Measurements from ENCODE around the gene PARK7. TPM values are rescaled to one million over a fixed set of nuclear protein-coding genes. Genes with fewer than 3 reads are reported as not detected.
"Not testable (repeated sequence)": the region's sequence is repeated elsewhere in the genome, so short reads cannot be mapped to it uniquely, and the experiment has no call there.

The PARK7 gene
- total RNA-seq, 2 experiments from 2014 or later, result 261 to 275 TPM

GRCh38 chr1:7930645-7931445 lies 30.7 kb upstream of the PARK7 start:
- Mint-ChIP-seq H3K4me1 (peaks cover 32% of the 10 kb centered on the region), H3K36me3 (ENCODE audit: low read depth) (no peaks in the 10 kb centered on the region), H3K27me3 (peaks cover 1% of the 10 kb centered on the region), H3K9me3 (no peaks in the 10 kb centered on the region), H3K27ac (peak overlapping the region; percentile 88), H3K4me3 (peak overlapping the region; percentile 48)
- DNase-seq, result no peak
- ChIA-PET CTCF (interaction anchor here (1.2 to 2.8 kb wide), 4 partner anchors 10 to 18 kb away, joined by 4 to 13 read pairs (median 7); partner anchors contain the start of gene TNFRSF9), POLR2A (interaction anchor here (0.6 to 3.2 kb wide), 10 partner anchors 10 to 166 kb away, joined by 4 to 28 read pairs (median 5); partner anchors contain the start of genes PARK7 and TNFRSF9)

GRCh38 chr1:7931446-7931812 lies 30.1 kb upstream of the PARK7 start:
- H3K4me1 Mint-ChIP-seq, result peaks cover 32% of the 10 kb centered on the region
- no peak for DNase-seq
- H3K27ac Mint-ChIP-seq, result peak overlapping the region; percentile 88
- H3K36me3 Mint-ChIP-seq (ENCODE audit: low read depth), result no peaks in the 10 kb centered on the region
- H3K4me3 Mint-ChIP-seq, result peak overlapping the region; percentile 48
- ChIA-PET POLR2A (interaction anchor here (0.9 to 3.2 kb wide), 8 partner anchors 9 to 165 kb away, joined by 3 to 28 read pairs (median 5); partner anchors contain the start of genes PARK7 and TNFRSF9), CTCF (interaction anchor here (1.2 to 2.8 kb wide), 4 partner anchors 9 to 18 kb away, joined by 4 to 13 read pairs (median 7); partner anchors contain the start of gene TNFRSF9)
- peaks cover 1% of the 10 kb centered on the region for H3K27me3 Mint-ChIP-seq
- H3K9me3 Mint-ChIP-seq, result no peaks in the 10 kb centered on the region

GRCh38 chr1:7932524-7933138 lies 28.9 kb upstream of the PARK7 start:
- H3K27me3 Mint-ChIP-seq, result peaks cover 1% of the 10 kb centered on the region
- H3K4me1 Mint-ChIP-seq, result peaks cover 35% of the 10 kb centered on the region
- POLR2A ChIA-PET, result interaction anchor here (0.7 to 3.2 kb wide), 3 partner anchors 10 to 16 kb away, joined by 3 to 28 read pairs (median 3); no protein-coding TSS in a partner anchor
- CTCF ChIA-PET, result interaction anchor here (0.7 to 1.0 kb wide), 2 partner anchors 10 to 11 kb away, joined by 4 read pairs; no protein-coding TSS in a partner anchor
- no peaks in the 10 kb centered on the region for H3K36me3 Mint-ChIP-seq (ENCODE audit: low read depth)
- no peak for DNase-seq
- H3K27ac Mint-ChIP-seq, result no peak overlapping the region
- H3K9me3 Mint-ChIP-seq, result no peaks in the 10 kb centered on the region
- H3K4me3 Mint-ChIP-seq, result no peak overlapping the region

- Mint-ChIP-seq H3K27ac (no peak overlapping the region), H3K9me3 (no peaks in the 10 kb centered on the region), H3K4me1 (peaks cover 43% of the 10 kb centered on the region), H3K36me3 (ENCODE audit: low read depth) (no peaks in the 10 kb centered on the region), H3K4me3 (no peak overlapping the region), H3K27me3 (peaks cover 14% of the 10 kb centered on the region)
- CTCF ChIA-PET, result interaction anchor here (1.0 kb wide), 1 partner anchor 11 kb away, joined by 3 read pairs; no protein-coding TSS in a partner anchor
- DNase-seq, result no peak
- POLR2A ChIA-PET, result no interaction called here
Measured at GRCh38 chr1:7938070-7938469, 23.4 kb upstream of the PARK7 start.

- POLR2A ChIA-PET, result interaction anchor here (0.6 to 2.7 kb wide), 6 partner anchors 9 to 876 kb away, joined by 3 to 25 read pairs (median 5); partner anchors contain the start of gene PARK7
- no peaks in the 10 kb centered on the region for H3K36me3 Mint-ChIP-seq (ENCODE audit: low read depth)
- peak overlapping the region; percentile 70 for H3K4me3 Mint-ChIP-seq
- no peak overlapping the region for H3K27ac Mint-ChIP-seq
- peaks cover 47% of the 10 kb centered on the region for H3K4me1 Mint-ChIP-seq
- H3K9me3 Mint-ChIP-seq, result no peaks in the 10 kb centered on the region
- H3K27me3 Mint-ChIP-seq, result peaks cover 16% of the 10 kb centered on the region
- CTCF ChIA-PET, result interaction anchor here (1.1 to 1.6 kb wide), 4 partner anchors 9 to 43 kb away, joined by 3 to 5 read pairs (median 4); no protein-coding TSS in a partner anchor
- no peak for DNase-seq
Measured at GRCh38 chr1:7940034-7940433, 21.5 kb upstream of the PARK7 start.

GRCh38 chr1:7940745-7941436 lies 20.6 kb upstream of the PARK7 start, which contains the start of gene TNFRSF9:
Gene TNFRSF9, minus strand, starts transcription at chr1:7940839. Its CDS starts 845 bp downstream, at chr1:7939994.
- DNase-seq, result peak; percentile 65
- peaks cover 15% of the 10 kb centered on the region for H3K27me3 Mint-ChIP-seq
- H3K4me3 Mint-ChIP-seq, result peak within 1 kb of the TSS; percentile 70
- no peaks in the 10 kb centered on the region for H3K36me3 Mint-ChIP-seq (ENCODE audit: low read depth)
- peak within 1 kb of the TSS; percentile 38 for H3K27ac Mint-ChIP-seq
- H3K9me3 Mint-ChIP-seq, result no peaks in the 10 kb centered on the region
- ChIA-PET CTCF (interaction anchor here (1.1 to 1.6 kb wide), 5 partner anchors 8 to 42 kb away, joined by 3 to 5 read pairs (median 4); no protein-coding TSS in a partner anchor), POLR2A (interaction anchor here (1.0 to 2.7 kb wide), 4 partner anchors 9 to 21 kb away, joined by 3 to 25 read pairs (median 13); partner anchors contain the start of gene PARK7)
- H3K4me1 Mint-ChIP-seq, result peaks cover 47% of the 10 kb centered on the region

- H3K27ac Mint-ChIP-seq, result no peak overlapping the region
- H3K27me3 Mint-ChIP-seq, result peaks cover 15% of the 10 kb centered on the region
- CTCF ChIA-PET, result interaction anchor here (1.1 to 1.4 kb wide), 2 partner anchors 7 to 37 kb away, joined by 4 to 5 read pairs; no protein-coding TSS in a partner anchor
- no peak for DNase-seq
- H3K4me1 Mint-ChIP-seq, result peaks cover 47% of the 10 kb centered on the region
- no peaks in the 10 kb centered on the region for H3K36me3 Mint-ChIP-seq (ENCODE audit: low read depth)
- peak overlapping the region; percentile 70 for H3K4me3 Mint-ChIP-seq
- POLR2A ChIA-PET, result interaction anchor here (1.1 to 3.6 kb wide), 4 partner anchors 8 to 21 kb away, joined by 7 to 25 read pairs (median 18); partner anchors contain the start of gene PARK7
- H3K9me3 Mint-ChIP-seq, result no peaks in the 10 kb centered on the region
Measured at GRCh38 chr1:7941437-7941793, 20.1 kb upstream of the PARK7 start.

- Mint-ChIP-seq H3K27ac (no peak overlapping the region), H3K9me3 (no peaks in the 10 kb centered on the region)
- POLR2A ChIA-PET, result interaction anchor here (1.0 to 3.6 kb wide), 3 partner anchors 10 to 19 kb away, joined by 3 to 18 read pairs (median 5); partner anchors contain the start of gene PARK7
Measured at GRCh38 chr1:7942214-7942921, 19.1 kb upstream of the PARK7 start.

GRCh38 chr1:7943251-7943650 lies 18.3 kb upstream of the PARK7 start:
- no peak overlapping the region for H3K27ac Mint-ChIP-seq
- ChIA-PET CTCF (interaction anchor here (1.0 to 2.3 kb wide), 2 partner anchors 11 to 12 kb away, joined by 4 to 7 read pairs; no protein-coding TSS in a partner anchor), POLR2A (interaction anchor here (0.9 to 3.6 kb wide), 2 partner anchors 12 to 18 kb away, joined by 4 to 18 read pairs; partner anchors contain the start of gene PARK7)
- peaks cover 39% of the 10 kb centered on the region for H3K4me1 Mint-ChIP-seq
- no peak overlapping the region for H3K4me3 Mint-ChIP-seq
- H3K9me3 Mint-ChIP-seq, result no peaks in the 10 kb centered on the region
- no peak for DNase-seq
- peaks cover 15% of the 10 kb centered on the region for H3K27me3 Mint-ChIP-seq
- H3K36me3 Mint-ChIP-seq (ENCODE audit: low read depth), result no peaks in the 10 kb centered on the region

More at GRCh38 chr1:7942214-7942921, 19.1 kb upstream of the PARK7 start:
- Mint-ChIP-seq H3K4me1 (peaks cover 46% of the 10 kb centered on the region), H3K4me3 (peak overlapping the region; percentile 52), H3K36me3 (ENCODE audit: low read depth) (no peaks in the 10 kb centered on the region), H3K27me3 (peaks cover 15% of the 10 kb centered on the region)
- CTCF ChIA-PET, result interaction anchor here (1.0 to 2.3 kb wide), 3 partner anchors 10 to 17 kb away, joined by 4 to 7 read pairs (median 4); no protein-coding TSS in a partner anchor
- peak; percentile 35 for DNase-seq

GRCh38 chr1:7948960-7949359 lies 12.6 kb upstream of the PARK7 start:
- peak overlapping the region; percentile 26 for H3K4me3 Mint-ChIP-seq
- H3K9me3 Mint-ChIP-seq, result no peaks in the 10 kb centered on the region
- DNase-seq, result peak; percentile 47

GRCh38 chr1:7952791-7953190 lies 8.7 kb upstream of the PARK7 start:
- CTCF ChIA-PET; H3K36me3 Mint-ChIP-seq (ENCODE audit: low read depth); H3K9me3 Mint-ChIP-seq; H3K4me3 Mint-ChIP-seq; POLR2A ChIA-PET; H3K27me3 Mint-ChIP-seq; DNase-seq; H3K27ac Mint-ChIP-seq: not testable (repeated sequence)
- peaks cover 58% of the 10 kb centered on the region for H3K4me1 Mint-ChIP-seq

More at GRCh38 chr1:7948960-7949359, 12.6 kb upstream of the PARK7 start:
- peak overlapping the region; percentile 82 for H3K27ac Mint-ChIP-seq
- peaks cover 34% of the 10 kb centered on the region for H3K4me1 Mint-ChIP-seq
- CTCF ChIA-PET, result interaction anchor here (0.9 to 2.2 kb wide), 11 partner anchors 8 to 280 kb away, joined by 3 to 13 read pairs (median 5); partner anchors contain the start of genes PARK7 and TNFRSF9
- no peaks in the 10 kb centered on the region for H3K36me3 Mint-ChIP-seq (ENCODE audit: low read depth)
- H3K27me3 Mint-ChIP-seq, result no peaks in the 10 kb centered on the region
- POLR2A ChIA-PET, result interaction anchor here (0.5 to 2.7 kb wide), 17 partner anchors 8 to 476 kb away, joined by 3 to 61 read pairs (median 6); partner anchors contain the start of genes PARK7 and TNFRSF9

Data from activated CD4-positive, alpha-beta memory T cell treated with anti-CD3 and anti-CD28 coated beads, Interleukin-2, amount 10 ng/mL, durations not matched to agents 7 days and 5 days (primary cell).